Colonic mucosa (tissue), 4 donors: Measurements from ENCODE around the gene TRPM2. TPM values are rescaled to one million over a fixed set of nuclear protein-coding genes. Genes with fewer than 3 reads are reported as not detected.

Experiments used
- DNase-seq: peaks from one replicate; pipeline ENCODE4 v3.0.0-alpha.2; 2020
- H3K27ac ChIP-seq: fragments of 200-600 bp; one replicate; pipeline ENCODE4 v1.8.0; 2021
- H3K27me3 ChIP-seq: fragments of 200-600 bp; one replicate; pipeline ENCODE4 v1.8.0; 2021
- H3K36me3 ChIP-seq: fragments of 200-600 bp; one replicate; pipeline ENCODE4 v1.8.0; 2021
- H3K4me1 ChIP-seq: fragments of 200-600 bp; one replicate; pipeline ENCODE4 v1.8.0; 2021; ENCODE audit warnings: mild to moderate bottlenecking
- H3K4me3 ChIP-seq: fragments of 200-600 bp; one replicate; pipeline ENCODE4 v1.8.0; 2021
- H3K9ac ChIP-seq, 2 donors: one replicate each; pipeline ENCODE4 v1.7.0; 2013; ENCODE audit warnings: control low read depth in 2 of 2, low read depth in 2 of 2, low read length in 2 of 2
- H3K9me3 ChIP-seq: fragments of 200-600 bp; one replicate; pipeline ENCODE4 v1.8.0; 2021
- CTCF ChIP-seq: fragments of 200-600 bp; IDR thresholded peaks from one replicate; pipeline ENCODE4 v1.8.0; 2022; ENCODE audit warnings: antibody characterized with exemption, mild to moderate bottlenecking
- intact Hi-C: fragments of 100-400 bp; cut with DNase I; formaldehyde crosslinking; loops from one replicate; pipeline ENCODE4 v1.14.1; 2022
- total RNA-seq, 2 donors: library from RNA; stranded (reverse); fragmentation: NEBNext Ultra II Directional in 1 of 2; extraction: Animal tissue kit (Norgen Biotek cat#: 25700) in 1 of 2; gene quantifications; one replicate each; pipeline ENCODE4 v1.2.1, GENCODE V29; 2021
- donor health status: healthy.
- donor health status: DM: no; HTN: no; CAD: no.
- donor health status: DM: no; HTN: no; CAD: no.

TRPM2 gene
- total RNA-seq, 2 donors from 2014 or later, result 2.6 to 4.2 TPM

GRCh38 chr21:44381874-44382273 lies 28.5 kb downstream of the TRPM2 start:
- no peaks in the 10 kb centered on the region for H3K9me3 ChIP-seq
- intact Hi-C loops, result no loop called here
- H3K9ac ChIP-seq, result no peak overlapping the region
- H3K4me3 ChIP-seq, result no peak overlapping the region
- DNase-seq, result no peak
- no peak overlapping the region for H3K27ac ChIP-seq
- H3K27me3 ChIP-seq, result no peaks in the 10 kb centered on the region
- H3K36me3 ChIP-seq, result no peaks in the 10 kb centered on the region
- no peak for TF ChIP-seq CTCF
- no peaks in the 10 kb centered on the region for H3K4me1 ChIP-seq

GRCh38 chr21:44382536-44382935 lies 29.1 kb downstream of the TRPM2 start:
- no peak for DNase-seq
- no peak for TF ChIP-seq CTCF
- Histone ChIP-seq H3K4me3 (no peak overlapping the region), H3K27me3 (no peaks in the 10 kb centered on the region), H3K9ac (no peak overlapping the region), H3K9me3 (no peaks in the 10 kb centered on the region), H3K27ac (no peak overlapping the region), H3K36me3 (no peaks in the 10 kb centered on the region), H3K4me1 (no peaks in the 10 kb centered on the region)
- intact Hi-C loops, result no loop called here

GRCh38 chr21:44383216-44383615 lies 29.8 kb downstream of the TRPM2 start:
- Histone ChIP-seq H3K27ac (no peak overlapping the region), H3K9ac (no peak overlapping the region), H3K9me3 (no peaks in the 10 kb centered on the region), H3K4me1 (no peaks in the 10 kb centered on the region), H3K27me3 (no peaks in the 10 kb centered on the region), H3K4me3 (no peak overlapping the region), H3K36me3 (no peaks in the 10 kb centered on the region)
- no peak for TF ChIP-seq CTCF
- no peak for DNase-seq
- intact Hi-C loops, result no loop called here

GRCh38 chr21:44384968-44385367 lies 31.5 kb downstream of the TRPM2 start:
- DNase-seq, result no peak
- Histone ChIP-seq H3K4me1 (no peaks in the 10 kb centered on the region), H3K9ac (no peak overlapping the region), H3K27ac (no peak overlapping the region), H3K36me3 (no peaks in the 10 kb centered on the region), H3K27me3 (no peaks in the 10 kb centered on the region), H3K9me3 (no peaks in the 10 kb centered on the region), H3K4me3 (no peak overlapping the region)
- intact Hi-C loops, result no loop called here
- no peak for TF ChIP-seq CTCF

- H3K9me3 ChIP-seq, result no peaks in the 10 kb centered on the region
- H3K9ac ChIP-seq, result no peak overlapping the region
- H3K27me3 ChIP-seq, result no peaks in the 10 kb centered on the region
- H3K4me3 ChIP-seq, result no peak overlapping the region
- intact Hi-C loops, result no loop called here
- no peaks in the 10 kb centered on the region for H3K4me1 ChIP-seq
- no peak for DNase-seq
- no peak overlapping the region for H3K27ac ChIP-seq
- TF ChIP-seq CTCF, result no peak
- H3K36me3 ChIP-seq, result no peaks in the 10 kb centered on the region
Measured at GRCh38 chr21:44389335-44389734, 35.9 kb downstream of the TRPM2 start.

- intact Hi-C loops, result no loop called here
- Histone ChIP-seq H3K9ac (no peak overlapping the region), H3K9me3 (no peaks in the 10 kb centered on the region), H3K4me1 (no peaks in the 10 kb centered on the region), H3K27ac (no peak overlapping the region), H3K27me3 (no peaks in the 10 kb centered on the region), H3K4me3 (no peak overlapping the region), H3K36me3 (no peaks in the 10 kb centered on the region)
- TF ChIP-seq CTCF, result no peak
- no peak for DNase-seq
Measured at GRCh38 chr21:44390886-44391285, 37.5 kb downstream of the TRPM2 start.
